Naive B cell (primary cell): ENCODE data around the gene LPP. TPM values are rescaled to one million over a fixed set of nuclear protein-coding genes. Genes with fewer than 3 reads are reported as not detected.
"Not testable (repeated sequence)": the region's sequence is repeated elsewhere in the genome, so short reads cannot be mapped to it uniquely, and the experiment has no call there.

Experiments
- ATAC-seq, 2 donors: fragments of 150-1000 bp; cut with Tn5 transposase; 2 replicates each; pipeline ENCODE4 v1.10.0; 2021; ENCODE audit warnings: low read depth in 2 of 2, mild to moderate bottlenecking in 2 of 2, moderate library complexity in 2 of 2
- DNase-seq: peaks from one replicate; pipeline ENCODE4 v3.0.0; 2022
- H3K27ac Mint-ChIP-seq, 6 donors: one replicate each; pipeline ENCODE4 v1.8.0; 2020 to 2022; ENCODE audit warnings: mild to moderate bottlenecking in 6 of 6, mixed read lengths in 6 of 6, moderate library complexity in 5 of 6, inconsistent platforms in 2 of 6
- H3K27me3 Mint-ChIP-seq, 3 donors: one replicate each; pipeline ENCODE4 v1.8.0; 2021 to 2022; ENCODE audit warnings: mixed read lengths in 3 of 3, mild to moderate bottlenecking in 1 of 3
- H3K36me3 Mint-ChIP-seq, 2 donors: one replicate each; pipeline ENCODE4 v1.8.0; 2020 to 2022; ENCODE audit warnings: mixed read lengths in 2 of 2, inconsistent platforms in 1 of 2, mild to moderate bottlenecking in 1 of 2
- H3K4me1 Mint-ChIP-seq, 3 donors: one replicate each; pipeline ENCODE4 v1.8.0; 2020 to 2022; ENCODE audit warnings: mixed read lengths in 3 of 3, inconsistent platforms in 1 of 3, mild to moderate bottlenecking in 1 of 3, moderate library complexity in 1 of 3
- H3K4me3 Mint-ChIP-seq, 8 donors: one replicate each; pipeline ENCODE4 v1.8.0; 2020 to 2022; ENCODE audit warnings: mild to moderate bottlenecking in 8 of 8, mixed read lengths in 8 of 8, moderate library complexity in 8 of 8, inconsistent platforms in 2 of 8
- H3K9me3 Mint-ChIP-seq, 7 donors: one replicate each; pipeline ENCODE4 v1.8.0; 2020 to 2022; ENCODE audit warnings: mixed read lengths in 7 of 7, mild to moderate bottlenecking in 5 of 7, inconsistent platforms in 2 of 7, moderate library complexity in 1 of 7
- polyA plus RNA-seq, 6 donors: library from polyadenylated mRNA; unstranded; fragments of 300-500 nt; fragmentation: Illumina TruSeq; gene quantifications; one replicate each; pipeline ENCODE4 v1.2.3, GENCODE V29; 2021; ENCODE audit warnings: low read depth in 6 of 6

Gene LPP
- polyA plus RNA-seq, 6 donors from 2014 or later, result 9.6 to 58.6 (median 25.4) TPM

- peaks cover 48 to 61% (median 53%) of the 10 kb centered on the region in 3 donors for H3K4me1 Mint-ChIP-seq
- ATAC-seq, result no peak
These were observed 253.4 kb downstream of the LPP start for GRCh38 chr3:188407158-188407880.

GRCh38 chr3:188408831-188409230, 254.9 kb downstream of the LPP start:
- Mint-ChIP-seq H3K4me3 (no peak overlapping the region), H3K27me3 (no peaks in the 10 kb centered on the region), H3K9me3 (peaks cover 0 to 2% (median 0%) of the 10 kb centered on the region in 7 donors), H3K27ac (peak overlapping the region in 1 of 6 donors; percentile 11), H3K4me1 (peaks cover 40 to 48% (median 41%) of the 10 kb centered on the region in 3 donors), H3K36me3 (peaks cover 37 to 39% of the 10 kb centered on the region in 2 donors)
- no peak for ATAC-seq
- no peak for DNase-seq

More at GRCh38 chr3:188407158-188407880, 253.4 kb downstream of the LPP start:
- no peak for DNase-seq
- Mint-ChIP-seq H3K36me3 (peaks cover 42 to 43% of the 10 kb centered on the region in 2 donors), H3K9me3 (peaks cover 0 to 3% (median 0%) of the 10 kb centered on the region in 7 donors), H3K27ac (peak overlapping the region in 2 of 6 donors; percentile 4 to 23), H3K4me3 (no peak overlapping the region), H3K27me3 (no peaks in the 10 kb centered on the region)

- Mint-ChIP-seq H3K27ac (peak overlapping the region in 1 of 6 donors; percentile 86), H3K36me3 (peaks cover 29 to 30% of the 10 kb centered on the region in 2 donors), H3K4me1 (peaks cover 19 to 23% (median 23%) of the 10 kb centered on the region in 3 donors), H3K4me3 (peak overlapping the region in 2 of 8 donors; percentile 1 to 48), H3K9me3 (peaks cover 0 to 2% (median 0%) of the 10 kb centered on the region in 7 donors), H3K27me3 (no peaks in the 10 kb centered on the region)
- DNase-seq (no peak), ATAC-seq (no peak)
These were observed 257.8 kb downstream of the LPP start for GRCh38 chr3:188411750-188412149.

- DNase-seq (no peak), ATAC-seq (no peak)
- no peak overlapping the region for H3K27ac Mint-ChIP-seq
- H3K4me3 Mint-ChIP-seq, result no peak overlapping the region
- H3K4me1 Mint-ChIP-seq, result peaks cover 23 to 43% (median 29%) of the 10 kb centered on the region in 3 donors
- peaks cover 0 to 2% (median 0%) of the 10 kb centered on the region in 7 donors for H3K9me3 Mint-ChIP-seq
- peaks cover under 1 to 11% of the 10 kb centered on the region in 2 donors for H3K36me3 Mint-ChIP-seq
- H3K27me3 Mint-ChIP-seq, result no peaks in the 10 kb centered on the region
These were observed 261.2 kb downstream of the LPP start for GRCh38 chr3:188415196-188415595.

- no peak overlapping the region for H3K27ac Mint-ChIP-seq
- ATAC-seq, result no peak
- H3K36me3 Mint-ChIP-seq, result peaks cover 0 to 11% of the 10 kb centered on the region in 2 donors
- H3K9me3 Mint-ChIP-seq, result peaks cover 0 to 2% (median 0%) of the 10 kb centered on the region in 7 donors
- no peak overlapping the region for H3K4me3 Mint-ChIP-seq
- H3K27me3 Mint-ChIP-seq, result no peaks in the 10 kb centered on the region
- DNase-seq, result no peak
- peaks cover 23 to 43% (median 28%) of the 10 kb centered on the region in 3 donors for H3K4me1 Mint-ChIP-seq
These were observed 262.1 kb downstream of the LPP start for GRCh38 chr3:188416041-188416440.

GRCh38 chr3:188417271-188417696, 263.3 kb downstream of the LPP start:
- no peak for DNase-seq
- Mint-ChIP-seq H3K4me3 (peak overlapping the region in 7 of 8 donors; percentile 38 to 77 (median 69)), H3K27ac (peak overlapping the region; percentile 79 to 94 (median 89)), H3K27me3 (no peaks in the 10 kb centered on the region), H3K4me1 (peaks cover 29 to 51% (median 37%) of the 10 kb centered on the region in 3 donors), H3K9me3 (peaks cover 0 to 2% (median 0%) of the 10 kb centered on the region in 7 donors), H3K36me3 (peaks cover 0 to under 1% of the 10 kb centered on the region in 2 donors)
- ATAC-seq, result peak in 1 of 2 donors; percentile 11

- H3K4me3 Mint-ChIP-seq, result peak overlapping the region in 7 of 8 donors; percentile 38 to 77 (median 69)
- H3K4me1 Mint-ChIP-seq, result peaks cover 34 to 55% (median 41%) of the 10 kb centered on the region in 3 donors
- peak overlapping the region; percentile 79 to 94 (median 89) for H3K27ac Mint-ChIP-seq
- no peaks in the 10 kb centered on the region for H3K27me3 Mint-ChIP-seq
- no peak for ATAC-seq
- H3K9me3 Mint-ChIP-seq, result peaks cover 0 to 2% (median 0%) of the 10 kb centered on the region in 7 donors
- H3K36me3 Mint-ChIP-seq, result no peaks in the 10 kb centered on the region
- no peak for DNase-seq
These were observed 263.8 kb downstream of the LPP start for GRCh38 chr3:188417766-188418165.

- no peaks in the 10 kb centered on the region for H3K27me3 Mint-ChIP-seq
- H3K4me1 Mint-ChIP-seq, result peaks cover 69 to 87% (median 73%) of the 10 kb centered on the region in 3 donors
- peaks cover 1 to 9% of the 10 kb centered on the region in 2 donors for H3K36me3 Mint-ChIP-seq
- peaks cover 6 to 25% (median 15%) of the 10 kb centered on the region in 7 donors for H3K9me3 Mint-ChIP-seq
- DNase-seq, result no peak
- peak overlapping the region; percentile 93 to 98 (median 97) for H3K27ac Mint-ChIP-seq
- peak overlapping the region; percentile 2 to 76 (median 60) for H3K4me3 Mint-ChIP-seq
- peak; percentile 18 to 25 for ATAC-seq
These were observed 267.3 kb downstream of the LPP start for GRCh38 chr3:188421151-188421821.

- Mint-ChIP-seq H3K27me3 (no peaks in the 10 kb centered on the region), H3K9me3 (peaks cover 6 to 32% (median 22%) of the 10 kb centered on the region in 7 donors), H3K36me3 (peaks cover 8 to 16% of the 10 kb centered on the region in 2 donors), H3K4me1 (peaks cover 74 to 86% (median 74%) of the 10 kb centered on the region in 3 donors), H3K4me3 (peak overlapping the region; percentile 34 to 76 (median 56)), H3K27ac (peak overlapping the region; percentile 93 to 98 (median 97))
- peak; percentile 86 for DNase-seq
- ATAC-seq, result peak; percentile 96 to 98
These were observed 268.0 kb downstream of the LPP start for GRCh38 chr3:188421836-188422540.

- DNase-seq, result not testable (repeated sequence)
These were observed 274.0 kb downstream of the LPP start for GRCh38 chr3:188427981-188428380.

GRCh38 chr3:188431040-188431439, 277.1 kb downstream of the LPP start:
- Mint-ChIP-seq H3K27me3 (no peaks in the 10 kb centered on the region), H3K9me3 (peaks cover 6 to 19% (median 13%) of the 10 kb centered on the region in 7 donors), H3K36me3 (peaks cover 19 to 30% of the 10 kb centered on the region in 2 donors), H3K4me3 (peak overlapping the region in 7 of 8 donors; percentile 15 to 87 (median 67)), H3K4me1 (peaks cover 57 to 91% (median 75%) of the 10 kb centered on the region in 3 donors), H3K27ac (peak overlapping the region; percentile 98 to 100 (median 100))
- no peak for DNase-seq
- peak in 1 of 2 donors; percentile 23 for ATAC-seq

More at GRCh38 chr3:188427981-188428380, 274.0 kb downstream of the LPP start:
- H3K36me3 Mint-ChIP-seq, result peaks cover 14 to 22% of the 10 kb centered on the region in 2 donors
- peaks cover 6 to 32% (median 27%) of the 10 kb centered on the region in 7 donors for H3K9me3 Mint-ChIP-seq
- peak overlapping the region in 2 of 8 donors; percentile 21 to 45 for H3K4me3 Mint-ChIP-seq
- not testable (repeated sequence) for ATAC-seq, H3K27me3 Mint-ChIP-seq
- peak overlapping the region in 5 of 6 donors; percentile 20 to 69 (median 26) for H3K27ac Mint-ChIP-seq
- peaks cover 73 to 94% (median 78%) of the 10 kb centered on the region in 3 donors for H3K4me1 Mint-ChIP-seq

- peaks cover 55 to 89% (median 71%) of the 10 kb centered on the region in 3 donors for H3K4me1 Mint-ChIP-seq
- DNase-seq (no peak), ATAC-seq (no peak)
- peak overlapping the region; percentile 98 to 100 (median 100) for H3K27ac Mint-ChIP-seq
- H3K36me3 Mint-ChIP-seq, result peaks cover 16 to 26% of the 10 kb centered on the region in 2 donors
- peak overlapping the region in 7 of 8 donors; percentile 15 to 87 (median 67) for H3K4me3 Mint-ChIP-seq
- H3K9me3 Mint-ChIP-seq, result peaks cover 4 to 17% (median 8%) of the 10 kb centered on the region in 7 donors
- no peaks in the 10 kb centered on the region for H3K27me3 Mint-ChIP-seq
These were observed 277.6 kb downstream of the LPP start for GRCh38 chr3:188431553-188431952.
